ENCODE measurements around the gene SNX25. TPM values are rescaled to one million over a fixed set of nuclear protein-coding genes. Genes with fewer than 3 reads are reported as not detected.
"Not testable (repeated sequence)": the region's sequence is repeated elsewhere in the genome, so short reads cannot be mapped to it uniquely, and the experiment has no call there.

SNX25 gene
- total and polyA plus RNA-seq, 5 experiments from 2014 or later: 4.2 to 16.6 (median 7.6) TPM

GRCh38 chr4:185194924-185195888, 14.2 kb upstream of the SNX25 start:
- no peak overlapping the region for H3K4me3 Mint-ChIP-seq
- H3K27me3 Mint-ChIP-seq: no peaks in the 10 kb centered on the region
- ATAC-seq (no peak), DNase-seq (no peak)
- POLR2A ChIA-PET: interaction anchor here (0.7 kb wide), 1 partner anchor 188 kb away, joined by 3 read pairs; no protein-coding TSS in a partner anchor
- H3K36me3 Mint-ChIP-seq: peaks cover 0 to 45% (median 10%) of the 10 kb centered on the region in 3 donors
- peaks cover 12 to 34% (median 27%) of the 10 kb centered on the region in 4 donors for H3K4me1 Mint-ChIP-seq
- peak overlapping the region in 2 of 10 donors; percentile 38 to 65 for H3K27ac Mint-ChIP-seq
- H3K9me3 Mint-ChIP-seq: no peaks in the 10 kb centered on the region

- Mint-ChIP-seq H3K4me1 (peaks cover 7 to 26% (median 23%) of the 10 kb centered on the region in 4 donors), H3K4me3 (no peak overlapping the region), H3K27me3 (no peaks in the 10 kb centered on the region), H3K36me3 (peaks cover 0 to 46% (median 8%) of the 10 kb centered on the region in 3 donors), H3K9me3 (no peaks in the 10 kb centered on the region), H3K27ac (peak overlapping the region in 2 of 10 donors; percentile 43 to 53)
- ATAC-seq (no peak), DNase-seq (no peak)
- POLR2A ChIA-PET: no interaction called here
Measured at GRCh38 chr4:185196437-185196836, 13.0 kb upstream of the SNX25 start.

GRCh38 chr4:185198189-185198588, 11.2 kb upstream of the SNX25 start:
- POLR2A ChIA-PET: not testable (repeated sequence)
- H3K27ac Mint-ChIP-seq: peak overlapping the region in 3 of 10 donors; percentile 33 to 92 (median 67)
- H3K4me1 Mint-ChIP-seq: peaks cover 16 to 35% (median 32%) of the 10 kb centered on the region in 4 donors

GRCh38 chr4:185201977-185202962, 7.1 kb upstream of the SNX25 start:
- POLR2A ChIA-PET: interaction anchor here (0.6 to 1.5 kb wide), 3 partner anchors 10 to 194 kb away, joined by 3 to 5 read pairs (median 4); partner anchors contain the start of genes ANKRD37, LRP2BP and SLC25A4
- Mint-ChIP-seq H3K4me3 (peak overlapping the region; percentile 90 to 97 (median 96)), H3K9me3 (no peaks in the 10 kb centered on the region), H3K4me1 (peaks cover 25 to 47% (median 43%) of the 10 kb centered on the region in 4 donors), H3K27ac (peak overlapping the region; percentile 95 to 99 (median 97)), H3K27me3 (no peaks in the 10 kb centered on the region), H3K36me3 (peaks cover 0 to 25% (median 0%) of the 10 kb centered on the region in 3 donors)
- ATAC-seq (peak in 1 of 2 donors; percentile 24), DNase-seq (peak in 7 of 10 donors; percentile 6 to 48 (median 37))

More at GRCh38 chr4:185198189-185198588, 11.2 kb upstream of the SNX25 start:
- not testable (repeated sequence) for DNase-seq, H3K9me3 Mint-ChIP-seq, ATAC-seq, H3K4me3 Mint-ChIP-seq, H3K27me3 Mint-ChIP-seq
- peaks cover 0 to 46% (median 8%) of the 10 kb centered on the region in 3 donors for H3K36me3 Mint-ChIP-seq

- ATAC-seq: peak; percentile 1 to 6
- H3K4me1 Mint-ChIP-seq: peaks cover 25 to 47% (median 41%) of the 10 kb centered on the region in 4 donors
- POLR2A ChIA-PET: interaction anchor here (1.5 kb wide), 1 partner anchor 193 kb away, joined by 5 read pairs; the partner anchor contains the start of genes ANKRD37 and LRP2BP
Measured at GRCh38 chr4:185202984-185203485, 6.4 kb upstream of the SNX25 start.

GRCh38 chr4:185203486-185204237, 5.7 kb upstream of the SNX25 start, which contains the start of gene CFAP97:
Gene CFAP97, minus strand, starts transcription at chr4:185204000. Its CDS starts 12,804 bp downstream, at chr4:185191196.
- peak within 1 kb of the TSS; percentile 95 to 99 (median 97) for H3K27ac Mint-ChIP-seq
- POLR2A ChIA-PET: interaction anchor here (1.5 kb wide), 1 partner anchor 193 kb away, joined by 5 read pairs; the partner anchor contains the start of genes ANKRD37 and LRP2BP

More at GRCh38 chr4:185202984-185203485, 6.4 kb upstream of the SNX25 start:
- Mint-ChIP-seq H3K27me3 (no peaks in the 10 kb centered on the region), H3K36me3 (peaks cover 0 to 25% (median 0%) of the 10 kb centered on the region in 3 donors), H3K9me3 (no peaks in the 10 kb centered on the region), H3K27ac (peak overlapping the region; percentile 95 to 99 (median 97)), H3K4me3 (peak overlapping the region; percentile 90 to 97 (median 96))
- DNase-seq: peak in 2 of 10 donors; percentile 15 to 27

GRCh38 chr4:185204238-185204910, 5.0 kb upstream of the SNX25 start:
- no peaks in the 10 kb centered on the region for H3K27me3 Mint-ChIP-seq
- peaks cover 0 to 16% (median 0%) of the 10 kb centered on the region in 3 donors for H3K36me3 Mint-ChIP-seq
- POLR2A ChIA-PET: no interaction called here
- no peaks in the 10 kb centered on the region for H3K9me3 Mint-ChIP-seq
- peak in 1 of 10 donors; percentile 6 for DNase-seq
- H3K4me1 Mint-ChIP-seq: peaks cover 25 to 56% (median 48%) of the 10 kb centered on the region in 4 donors
- H3K4me3 Mint-ChIP-seq: peak overlapping the region; percentile 82 to 96 (median 90)
- ATAC-seq: no peak
- H3K27ac Mint-ChIP-seq: peak overlapping the region; percentile 79 to 99 (median 95)

More at GRCh38 chr4:185203486-185204237, 5.7 kb upstream of the SNX25 start, which contains the start of gene CFAP97:
- ATAC-seq: peak; percentile 82 to 84
- Mint-ChIP-seq H3K27me3 (no peaks in the 10 kb centered on the region), H3K9me3 (no peaks in the 10 kb centered on the region), H3K4me1 (peaks cover 23 to 51% (median 43%) of the 10 kb centered on the region in 4 donors), H3K36me3 (peaks cover 0 to 19% (median 0%) of the 10 kb centered on the region in 3 donors), H3K4me3 (peak within 1 kb of the TSS; percentile 90 to 97 (median 96))
- peak; percentile 72 to 91 (median 81) for DNase-seq

GRCh38 chr4:185205073-185205472, 4.3 kb upstream of the SNX25 start:
- H3K9me3 Mint-ChIP-seq, DNase-seq, ATAC-seq, H3K27me3 Mint-ChIP-seq, POLR2A ChIA-PET: not testable (repeated sequence)
- peaks cover 0 to 10% (median 0%) of the 10 kb centered on the region in 3 donors for H3K36me3 Mint-ChIP-seq
- peaks cover 22 to 51% (median 48%) of the 10 kb centered on the region in 4 donors for H3K4me1 Mint-ChIP-seq
- H3K27ac Mint-ChIP-seq: peak overlapping the region in 7 of 10 donors; percentile 32 to 99 (median 95)
- peak overlapping the region in 6 of 10 donors; percentile 18 to 91 (median 46) for H3K4me3 Mint-ChIP-seq

GRCh38 chr4:185205697-185206342, 3.6 kb upstream of the SNX25 start:
- Mint-ChIP-seq H3K36me3 (peaks cover 0 to 4% (median 0%) of the 10 kb centered on the region in 3 donors), H3K9me3 (no peaks in the 10 kb centered on the region), H3K4me3 (peak overlapping the region in 6 of 10 donors; percentile 8 to 48 (median 19)), H3K27ac (peak overlapping the region in 3 of 10 donors; percentile 11 to 53 (median 15)), H3K4me1 (peaks cover 22 to 53% (median 49%) of the 10 kb centered on the region in 4 donors), H3K27me3 (no peaks in the 10 kb centered on the region)
- DNase-seq (no peak), ATAC-seq (no peak)
- POLR2A ChIA-PET: no interaction called here

GRCh38 chr4:185207466-185207865, 1.9 kb upstream of the SNX25 start:
- no peak for DNase-seq
- Mint-ChIP-seq H3K27me3 (peaks cover 0 to 2% (median 0%) of the 10 kb centered on the region in 5 donors), H3K4me3 (peak overlapping the region in 1 of 10 donors; percentile 45), H3K4me1 (peaks cover 26 to 52% (median 50%) of the 10 kb centered on the region in 4 donors), H3K36me3 (no peaks in the 10 kb centered on the region), H3K9me3 (no peaks in the 10 kb centered on the region), H3K27ac (peak overlapping the region in 1 of 10 donors; percentile 80)
- POLR2A ChIA-PET: interaction anchor here (0.7 to 1.7 kb wide), 3 partner anchors 65 to 189 kb away, joined by 5 to 8 read pairs (median 7); partner anchors contain the start of genes ANKRD37, LRP2BP and SLC25A4
- no peak for ATAC-seq
